Karpas-422 (cell line): ENCODE results near the gene KLHL15. TPM values are rescaled to one million over a fixed set of nuclear protein-coding genes. Genes with fewer than 3 reads are reported as not detected.

Experiments used
- DNase-seq: peaks from one replicate; pipeline ENCODE4 v3.0.0-alpha.2; 2015
- H2AFZ ChIP-seq: fragments of 200-600 bp; sonication (generic); 2 replicates; pipeline ENCODE4 v1.6.1; 2014; ENCODE audit warnings: antibody characterized with exemption, low read length, mixed read lengths
- H3K27ac ChIP-seq: fragments of 200-600 bp; sonication (generic); 2 replicates; pipeline ENCODE4 v1.5.1; 2014; ENCODE audit warnings: mild to moderate bottlenecking, low read length, moderate library complexity
- H3K27me3 ChIP-seq: fragments of 200-600 bp; sonication (generic); 2 replicates; pipeline ENCODE4 v1.6.1; 2014; ENCODE audit warnings: low read length, mixed read lengths
- H3K36me3 ChIP-seq: fragments of 200-600 bp; sonication (generic); 2 replicates; pipeline ENCODE4 v1.6.1; 2014; ENCODE audit warnings: low read length, mixed read lengths; ENCODE audit not compliant: insufficient read depth
- H3K4me1 ChIP-seq: fragments of 200-600 bp; sonication (generic); 2 replicates; pipeline ENCODE4 v1.6.1; 2014; ENCODE audit warnings: mild to moderate bottlenecking, low read length, mixed read lengths
- H3K4me2 ChIP-seq: fragments of 200-600 bp; sonication (generic); 2 replicates; pipeline ENCODE4 v1.6.1; 2014; ENCODE audit warnings: low read length, low read depth, mild to moderate bottlenecking; ENCODE audit not compliant: poor library complexity, severe bottlenecking
- H3K4me3 ChIP-seq: fragments of 200-600 bp; sonication (generic); 2 replicates; pipeline ENCODE4 v1.5.1; 2014; ENCODE audit warnings: mild to moderate bottlenecking, antibody characterized with exemption, low read length, mixed read lengths
- H3K79me2 ChIP-seq: fragments of 200-600 bp; sonication (generic); 2 replicates; pipeline ENCODE4 v1.6.1; 2014; ENCODE audit warnings: mild to moderate bottlenecking, low read length, mixed read lengths
- H3K9ac ChIP-seq: fragments of 200-600 bp; sonication (generic); 2 replicates; pipeline ENCODE4 v1.6.0; 2014; ENCODE audit warnings: low read length
- H3K9me2 ChIP-seq: fragments of 200-600 bp; sonication (generic), shearing (Covaris generic); replicated peaks from 2 replicates; pipeline ENCODE4 v1.6.0; 2014; ENCODE audit warnings: mild to moderate bottlenecking, low read length, moderate library complexity; ENCODE audit not compliant: insufficient read depth
- H3K9me3 ChIP-seq: fragments of 300-700, 200-600 bp; sonication (generic); 2 replicates; pipeline ENCODE4 v1.6.1; 2014; ENCODE audit warnings: low read length, mixed read lengths
- H4K20me1 ChIP-seq: fragments of 200-600 bp; sonication (generic); 2 replicates; pipeline ENCODE4 v1.6.1; 2014; ENCODE audit warnings: mild to moderate bottlenecking, antibody characterized with exemption, low read length, low read depth; ENCODE audit not compliant: insufficient read depth
- total RNA-seq: library from RNA; depleted of rRNA; stranded (reverse); fragments of >200 nt; shearing (Covaris generic); gene quantifications from 2 replicates; pipeline ENCODE4 v1.2.3, GENCODE V29; 2014; ENCODE audit warnings: low replicate concordance

The KLHL15 gene
- total RNA-seq, 1 experiment from 2014 or later: 23.7 TPM

GRCh38 chrX:23954396-23954795 is 72.6 kb downstream of the KLHL15 start:
- H4K20me1 ChIP-seq: no peaks in the 10 kb centered on the region
- H3K4me2 ChIP-seq: no peak overlapping the region
- no peaks in the 10 kb centered on the region for H3K9me3 ChIP-seq
- H3K36me3 ChIP-seq: no peaks in the 10 kb centered on the region
- H3K4me3 ChIP-seq: no peak overlapping the region
- no peak overlapping the region for H3K9ac ChIP-seq
- no peaks in the 10 kb centered on the region for H3K9me2 ChIP-seq
- no peak for DNase-seq
- H3K27me3 ChIP-seq: no peaks in the 10 kb centered on the region
- H2AFZ ChIP-seq: peak overlapping the region; percentile 72; the same call in 1 of the 2 replicates
- H3K4me1 ChIP-seq: peaks cover 13% of the 10 kb centered on the region
- no peak overlapping the region for H3K27ac ChIP-seq
- no peaks in the 10 kb centered on the region for H3K79me2 ChIP-seq

GRCh38 chrX:23953908-23954269 is 73.1 kb downstream of the KLHL15 start:
- Histone ChIP-seq H3K9ac (no peak overlapping the region), H2AFZ (peak overlapping the region; percentile 72), H3K4me2 (peak overlapping the region; percentile 72), H3K27ac (peak overlapping the region; percentile 68; the same call in 1 of the 2 replicates), H3K79me2 (no peaks in the 10 kb centered on the region), H3K9me2 (no peaks in the 10 kb centered on the region), H4K20me1 (no peaks in the 10 kb centered on the region), H3K9me3 (no peaks in the 10 kb centered on the region), H3K27me3 (no peaks in the 10 kb centered on the region), H3K4me1 (peaks cover 13% of the 10 kb centered on the region), H3K36me3 (no peaks in the 10 kb centered on the region), H3K4me3 (peak overlapping the region; percentile 42; the same call in 1 of the 2 replicates)
- peak; percentile 54 for DNase-seq

DNA sequence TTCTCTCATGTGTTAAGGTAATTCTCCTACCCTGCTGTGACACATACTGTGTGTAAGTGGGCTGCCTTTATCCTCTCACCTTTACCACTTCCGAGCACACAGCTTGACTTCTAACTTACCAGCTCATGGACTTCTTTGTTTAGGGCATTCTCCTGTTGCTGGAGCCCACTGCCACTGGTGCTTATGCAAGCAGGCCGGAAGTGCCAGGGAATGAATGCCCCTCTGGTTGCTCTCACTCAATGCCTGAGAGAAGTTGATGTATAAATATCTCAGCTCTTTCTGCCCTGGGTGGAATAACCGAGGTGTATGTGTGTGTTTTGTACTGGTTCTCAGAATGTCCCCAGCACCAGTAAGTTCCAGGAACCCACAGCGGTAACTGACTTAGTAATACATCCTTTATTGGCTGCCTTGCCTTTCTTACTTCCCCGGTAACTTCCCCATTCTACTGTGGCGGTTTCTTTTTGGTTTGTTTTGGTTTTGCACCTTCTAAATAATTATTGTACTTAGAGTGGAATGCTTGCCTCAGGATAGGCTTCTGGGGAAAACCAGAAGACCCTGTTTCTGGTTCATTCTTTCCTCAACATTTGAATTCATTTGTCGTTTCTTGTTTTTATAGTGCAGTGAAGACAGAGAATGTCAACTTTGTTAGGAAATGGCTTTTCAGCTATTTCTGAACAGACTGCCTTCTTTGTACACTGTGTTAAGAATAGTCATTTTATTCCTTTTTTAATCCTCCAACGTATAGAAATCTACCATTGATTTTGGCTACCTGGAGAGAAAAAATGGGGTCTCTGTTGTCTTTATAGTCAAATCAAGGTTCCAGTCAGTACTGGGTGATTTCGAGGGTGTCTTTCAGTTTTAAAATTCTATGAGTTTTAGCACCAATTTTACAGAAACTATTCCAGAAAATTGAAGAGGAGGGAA is 73.7 kb downstream of the KLHL15 start:
- H3K36me3 ChIP-seq: no peaks in the 10 kb centered on the region
- peak overlapping the region; percentile 68 for H3K27ac ChIP-seq
- H3K79me2 ChIP-seq: no peaks in the 10 kb centered on the region
- no peaks in the 10 kb centered on the region for H4K20me1 ChIP-seq
- peaks cover 13% of the 10 kb centered on the region for H3K4me1 ChIP-seq
- H3K27me3 ChIP-seq: no peaks in the 10 kb centered on the region
- peak overlapping the region; percentile 72 for H2AFZ ChIP-seq
- H3K4me2 ChIP-seq: peak overlapping the region; percentile 72
- H3K9ac ChIP-seq: peak overlapping the region; percentile 54
- no peaks in the 10 kb centered on the region for H3K9me2 ChIP-seq
- H3K9me3 ChIP-seq: no peaks in the 10 kb centered on the region
- peak overlapping the region; percentile 42 for H3K4me3 ChIP-seq
- peak; percentile 66 for DNase-seq

- H3K36me3 ChIP-seq: no peaks in the 10 kb centered on the region
- no peak overlapping the region for H3K27ac ChIP-seq
These were observed 74.6 kb downstream of the KLHL15 start for GRCh38 chrX:23952391-23952790.

DNA sequence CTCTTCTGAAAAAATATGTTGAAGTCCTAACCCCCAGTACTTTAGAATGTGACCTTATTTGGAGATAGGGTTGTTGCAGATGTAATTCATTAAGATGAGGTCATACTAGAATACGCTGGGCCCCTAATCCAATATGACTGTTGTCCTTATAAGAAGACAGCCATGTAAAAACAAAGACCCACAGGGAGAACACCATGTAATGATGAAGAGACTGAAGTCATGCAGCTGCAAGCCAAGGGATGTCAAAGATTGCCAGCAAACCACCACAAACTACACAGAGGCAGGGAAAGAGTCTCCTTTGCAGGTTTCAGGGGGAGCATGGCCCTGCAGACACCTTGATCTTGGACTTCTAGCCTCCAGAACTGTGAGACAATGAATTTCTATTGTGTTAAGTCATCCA is 81.8 kb downstream of the KLHL15 start:
- Histone ChIP-seq H3K36me3 (no peaks in the 10 kb centered on the region), H3K4me1 (no peaks in the 10 kb centered on the region), H3K79me2 (no peaks in the 10 kb centered on the region)

More at GRCh38 chrX:23952391-23952790, 74.6 kb downstream of the KLHL15 start:
- DNase-seq: no peak
- Histone ChIP-seq H3K9me3 (no peaks in the 10 kb centered on the region), H4K20me1 (no peaks in the 10 kb centered on the region), H3K79me2 (no peaks in the 10 kb centered on the region), H3K9me2 (no peaks in the 10 kb centered on the region), H3K4me2 (no peak overlapping the region), H3K4me3 (no peak overlapping the region), H3K4me1 (peaks cover 13% of the 10 kb centered on the region), H3K9ac (no peak overlapping the region), H3K27me3 (no peaks in the 10 kb centered on the region), H2AFZ (no peak overlapping the region)

DNA sequence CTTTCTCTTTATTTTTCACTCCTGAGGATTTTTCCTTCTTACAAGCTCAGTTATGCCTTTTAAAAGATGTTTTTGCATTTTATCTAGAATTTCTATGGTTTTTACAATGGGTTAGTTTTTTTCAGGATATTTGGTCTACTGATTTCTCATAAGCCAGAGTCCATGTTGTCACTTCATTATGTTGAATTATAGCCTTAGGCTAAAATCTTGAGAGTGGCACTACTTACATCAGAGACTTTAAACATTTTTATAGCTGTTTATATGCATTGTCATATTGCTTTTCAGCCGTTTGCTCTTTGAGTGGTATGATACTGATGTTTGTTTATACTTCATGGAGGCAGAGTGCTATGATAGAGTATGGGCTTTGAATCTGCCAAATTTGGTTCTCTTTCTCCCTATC is 82.8 kb downstream of the KLHL15 start:
- H3K9me2 ChIP-seq: no peaks in the 10 kb centered on the region
- H3K27ac ChIP-seq: no peak overlapping the region
- H3K9ac ChIP-seq: no peak overlapping the region
- H3K4me2 ChIP-seq: no peak overlapping the region
- DNase-seq: no peak
- H3K9me3 ChIP-seq: no peaks in the 10 kb centered on the region
- H3K4me3 ChIP-seq: no peak overlapping the region
- H3K27me3 ChIP-seq: no peaks in the 10 kb centered on the region
- no peaks in the 10 kb centered on the region for H4K20me1 ChIP-seq
- no peaks in the 10 kb centered on the region for H3K4me1 ChIP-seq
- H3K36me3 ChIP-seq: no peaks in the 10 kb centered on the region
- no peaks in the 10 kb centered on the region for H3K79me2 ChIP-seq
- no peak overlapping the region for H2AFZ ChIP-seq

More for the DNA sequence above, 81.8 kb downstream of the KLHL15 start:
- DNase-seq: no peak
- Histone ChIP-seq H3K9me2 (no peaks in the 10 kb centered on the region), H3K27ac (no peak overlapping the region), H3K9me3 (no peaks in the 10 kb centered on the region), H3K4me3 (no peak overlapping the region), H3K27me3 (no peaks in the 10 kb centered on the region), H3K4me2 (no peak overlapping the region), H2AFZ (no peak overlapping the region; the same call in 1 of the 2 replicates), H4K20me1 (no peaks in the 10 kb centered on the region), H3K9ac (no peak overlapping the region)

- no peaks in the 10 kb centered on the region for H3K79me2 ChIP-seq
- H3K9me3 ChIP-seq: no peaks in the 10 kb centered on the region
- H3K9ac ChIP-seq: no peak overlapping the region
- no peaks in the 10 kb centered on the region for H4K20me1 ChIP-seq
- no peak overlapping the region for H3K4me2 ChIP-seq
- H3K27me3 ChIP-seq: no peaks in the 10 kb centered on the region
- no peaks in the 10 kb centered on the region for H3K36me3 ChIP-seq
- DNase-seq: no peak
- no peaks in the 10 kb centered on the region for H3K9me2 ChIP-seq
- H3K27ac ChIP-seq: no peak overlapping the region
- no peak overlapping the region for H3K4me3 ChIP-seq
- H2AFZ ChIP-seq: no peak overlapping the region
- H3K4me1 ChIP-seq: no peaks in the 10 kb centered on the region
These were observed 87.8 kb downstream of the KLHL15 start for GRCh38 chrX:23939203-23939602.

- DNase-seq: no peak
These were observed 88.3 kb downstream of the KLHL15 start for GRCh38 chrX:23938690-23939089.

More at GRCh38 chrX:23938690-23939089, 88.3 kb downstream of the KLHL15 start:
- no peak overlapping the region for H3K4me3 ChIP-seq
- H3K36me3 ChIP-seq: no peaks in the 10 kb centered on the region
- no peak overlapping the region for H3K4me2 ChIP-seq
- H3K79me2 ChIP-seq: no peaks in the 10 kb centered on the region
- H3K9me2 ChIP-seq: no peaks in the 10 kb centered on the region
- no peak overlapping the region for H3K9ac ChIP-seq
- H4K20me1 ChIP-seq: no peaks in the 10 kb centered on the region
- H3K27me3 ChIP-seq: no peaks in the 10 kb centered on the region
- H3K9me3 ChIP-seq: no peaks in the 10 kb centered on the region
- H2AFZ ChIP-seq: no peak overlapping the region
- H3K4me1 ChIP-seq: no peaks in the 10 kb centered on the region
- H3K27ac ChIP-seq: no peak overlapping the region
